ENCODE measurements around the gene FAM228B.
A peak's percentile ranks its signal among the peaks of the same experiment; 100 is the strongest.

The FAM228B gene

DNA sequence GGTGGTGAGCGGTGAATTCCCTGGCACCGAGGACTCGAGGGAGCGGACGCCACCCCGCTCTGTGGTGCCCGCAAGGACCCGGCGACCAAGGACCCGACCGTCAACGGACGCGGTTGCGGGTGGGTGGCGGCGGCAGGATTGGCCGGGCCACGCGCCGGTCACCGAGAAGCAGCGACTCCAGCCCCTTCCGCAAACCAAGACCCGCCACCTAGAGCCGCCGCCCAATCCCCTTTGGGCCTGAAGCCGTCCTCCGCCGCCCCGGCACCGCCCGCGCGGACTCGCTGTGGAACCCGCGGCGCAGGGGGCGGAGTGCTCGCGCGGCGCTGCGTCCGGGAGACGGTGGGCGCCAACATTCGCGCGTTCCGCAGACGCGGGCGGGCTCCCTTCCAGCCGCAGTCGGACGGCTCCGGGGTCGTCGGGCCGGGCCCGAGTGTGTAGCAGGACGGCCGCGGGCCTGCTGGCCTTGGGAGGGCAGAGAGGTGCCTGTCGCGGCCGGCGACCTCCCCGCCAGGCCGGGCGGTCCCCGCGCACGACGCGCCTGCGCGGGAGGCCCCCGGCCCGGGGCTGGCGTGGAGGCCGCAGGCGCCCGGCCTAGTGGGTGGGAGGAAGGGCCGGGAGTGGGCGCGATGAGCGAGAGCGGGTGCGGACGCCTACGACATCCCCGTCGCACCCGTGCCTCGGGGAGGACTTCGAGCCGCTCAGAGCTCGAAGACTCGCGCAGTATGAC, at the start of gene FAM228B, which contains the start of gene PFN4:
FAM228B (plus strand) TSS at position 275 of the 727 bp plus-strand sequence. CDS start 893 bp downstream, outside the sequence.
PFN4 (minus strand) TSS at position 140 of the 727 bp plus-strand sequence. CDS start 799 bp downstream, outside the sequence.
- H3K9me3 ChIP-seq (ENCODE audit: control insufficient read depth in 5 of 5, low read length in 5 of 5), result no peaks in the 10 kb centered on the region
- H3K27me3 ChIP-seq (ENCODE audit: control insufficient read depth in 5 of 5, insufficient read depth in 4 of 5, low read length in 5 of 5), result no peaks in the 10 kb centered on the region
- H3K4me1 ChIP-seq (ENCODE audit: control insufficient read depth in 5 of 5, insufficient read depth in 5 of 5, low read length in 5 of 5), result peaks cover 0 to 26% (median 16%) of the 10 kb centered on the region in 5 donors
- peak within 1 kb of the TSS; percentile 88 for H3K27ac ChIP-seq (ENCODE audit: low read depth, low read length)
- H3K36me3 ChIP-seq (ENCODE audit: control insufficient read depth in 5 of 5, insufficient read depth in 5 of 5, low read length in 5 of 5), result peaks cover 0 to 4% (median 0%) of the 10 kb centered on the region in 5 donors
- peak within 1 kb of the TSS; percentile 80 to 97 (median 89) for H3K9ac ChIP-seq (ENCODE audit: low read length in 5 of 5)
- H3K4me3 ChIP-seq (ENCODE audit: low read depth in 1 of 5, low read length in 5 of 5), result peak within 1 kb of the TSS; percentile 70 to 94 (median 87)

DNA sequence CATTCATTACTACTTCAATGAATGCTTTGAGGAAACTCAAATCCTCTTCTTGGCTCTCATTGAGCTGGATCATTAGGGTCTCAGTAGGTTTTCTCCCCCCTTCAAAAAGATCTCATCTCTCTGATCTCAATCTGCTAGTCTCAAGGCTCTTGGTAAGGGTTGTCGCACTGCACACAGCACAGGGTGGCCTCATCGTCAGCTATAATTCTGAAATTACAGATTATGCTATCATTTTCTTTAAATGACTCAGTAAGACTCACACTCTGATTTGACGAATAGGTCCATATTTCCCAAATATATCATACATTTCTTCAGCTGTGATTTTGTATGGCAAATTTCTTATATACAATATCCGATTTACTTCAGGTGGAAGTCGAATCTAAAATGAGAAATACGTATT, 49.5 kb upstream of the FAM228B start:
- no peak overlapping the region for H3K9ac ChIP-seq (ENCODE audit: low read length in 5 of 5)
- no peaks in the 10 kb centered on the region for H3K9me3 ChIP-seq (ENCODE audit: control insufficient read depth in 5 of 5, low read length in 5 of 5)
- H3K27ac ChIP-seq (ENCODE audit: low read depth, low read length), result no peak overlapping the region
- peaks cover 6 to 43% (median 29%) of the 10 kb centered on the region in 5 donors for H3K36me3 ChIP-seq (ENCODE audit: control insufficient read depth in 5 of 5, insufficient read depth in 5 of 5, low read length in 5 of 5)
- H3K4me3 ChIP-seq (ENCODE audit: low read depth in 1 of 5, low read length in 5 of 5), result no peak overlapping the region
- H3K27me3 ChIP-seq (ENCODE audit: control insufficient read depth in 5 of 5, insufficient read depth in 4 of 5, low read length in 5 of 5), result no peaks in the 10 kb centered on the region
- peaks cover 0 to 24% (median 20%) of the 10 kb centered on the region in 5 donors for H3K4me1 ChIP-seq (ENCODE audit: control insufficient read depth in 5 of 5, insufficient read depth in 5 of 5, low read length in 5 of 5)

DNA sequence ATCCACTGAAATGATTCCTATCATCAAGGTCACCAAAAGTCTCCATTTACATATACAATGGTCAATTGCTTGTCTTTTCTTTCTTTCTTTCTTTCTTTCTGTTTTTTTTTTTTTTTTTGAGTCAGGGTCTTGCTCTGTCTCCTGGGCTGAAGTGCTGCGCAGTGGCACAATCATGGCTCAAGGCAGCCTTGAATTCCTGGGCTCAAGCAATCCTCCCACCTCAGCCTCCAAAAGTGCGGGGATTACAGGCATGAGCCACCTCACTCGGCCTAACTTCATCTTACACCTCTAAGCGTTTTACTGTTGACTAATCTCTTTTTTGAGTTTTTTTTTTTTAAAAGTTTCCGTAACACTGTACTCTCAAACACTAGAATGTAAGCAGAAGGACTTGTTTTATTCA, 48.0 kb upstream of the FAM228B start:
- Histone ChIP-seq H3K36me3 (ENCODE audit: control insufficient read depth in 5 of 5, insufficient read depth in 5 of 5, low read length in 5 of 5) (peaks cover 6 to 42% (median 27%) of the 10 kb centered on the region in 5 donors), H3K27ac (ENCODE audit: low read depth, low read length) (peak overlapping the region; percentile 85), H3K4me1 (ENCODE audit: control insufficient read depth in 5 of 5, insufficient read depth in 5 of 5, low read length in 5 of 5) (peaks cover 0 to 24% (median 20%) of the 10 kb centered on the region in 5 donors), H3K4me3 (ENCODE audit: low read depth in 1 of 5, low read length in 5 of 5) (peak overlapping the region; percentile 84 to 100 (median 96)), H3K27me3 (ENCODE audit: control insufficient read depth in 5 of 5, insufficient read depth in 4 of 5, low read length in 5 of 5) (no peaks in the 10 kb centered on the region), H3K9ac (ENCODE audit: low read length in 5 of 5) (peak overlapping the region in 3 of 5 donors; percentile 74 to 92 (median 77)), H3K9me3 (ENCODE audit: control insufficient read depth in 5 of 5, low read length in 5 of 5) (no peaks in the 10 kb centered on the region)

DNA sequence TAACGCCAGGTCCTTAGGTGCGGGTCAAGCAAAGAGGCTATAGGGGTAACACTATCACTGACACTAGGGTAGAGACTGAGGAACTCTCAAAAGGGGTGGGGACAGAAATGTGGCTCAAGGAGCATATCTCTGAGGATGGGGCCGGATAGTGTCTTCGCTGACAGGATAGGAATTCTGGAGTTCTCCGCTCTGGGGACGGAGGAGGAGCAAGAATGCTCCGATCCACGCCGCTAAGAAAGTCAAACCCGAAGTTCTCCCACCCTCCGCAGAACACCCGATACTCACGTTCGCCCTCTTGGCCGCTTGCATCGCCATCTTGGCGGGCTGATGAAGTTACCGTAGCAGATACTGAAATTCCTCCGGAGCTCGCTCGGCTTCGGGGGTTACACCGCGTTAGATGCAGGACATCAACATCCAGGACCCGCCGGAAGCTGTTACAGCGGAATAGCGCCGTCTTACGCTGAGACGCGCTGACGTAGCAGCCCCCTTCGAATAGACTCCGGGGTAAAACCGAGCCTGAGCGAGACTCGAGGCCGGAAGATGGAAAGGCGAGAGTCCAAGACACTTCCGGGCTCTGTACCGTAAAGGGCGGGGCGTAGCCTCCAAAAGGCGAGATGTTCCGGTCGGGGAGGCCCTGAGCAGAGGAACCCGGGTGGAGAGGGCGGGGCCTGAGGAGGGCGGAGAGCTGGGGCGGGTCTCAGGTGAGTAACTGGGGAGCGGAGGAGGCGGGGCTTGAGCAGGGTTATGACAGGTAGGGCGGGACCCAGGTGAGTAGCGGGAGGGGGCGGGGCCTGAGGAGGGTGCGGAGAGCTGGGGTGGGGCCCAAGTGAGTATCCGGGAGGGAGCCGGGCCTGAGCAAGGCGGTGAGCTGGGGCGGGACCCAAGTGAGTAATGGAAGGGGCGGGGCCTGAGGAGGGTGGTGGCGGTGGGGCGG, 47.1 kb upstream of the FAM228B start, which contains the start of gene SF3B6:
SF3B6 (minus strand) TSS at position 412 of the 934 bp plus-strand sequence; CDS start at position 315, 97 bp downstream.
- H3K4me3 ChIP-seq (ENCODE audit: low read depth in 1 of 5, low read length in 5 of 5), result peak within 1 kb of the TSS; percentile 84 to 100 (median 96)
- H3K9ac ChIP-seq (ENCODE audit: low read length in 5 of 5), result peak within 1 kb of the TSS; percentile 22 to 92 (median 86)
- H3K4me1 ChIP-seq (ENCODE audit: control insufficient read depth in 5 of 5, insufficient read depth in 5 of 5, low read length in 5 of 5), result peaks cover 0 to 24% (median 20%) of the 10 kb centered on the region in 5 donors
- no peaks in the 10 kb centered on the region for H3K27me3 ChIP-seq (ENCODE audit: control insufficient read depth in 5 of 5, insufficient read depth in 4 of 5, low read length in 5 of 5)
- H3K36me3 ChIP-seq (ENCODE audit: control insufficient read depth in 5 of 5, insufficient read depth in 5 of 5, low read length in 5 of 5), result peaks cover 6 to 47% (median 32%) of the 10 kb centered on the region in 5 donors
- H3K27ac ChIP-seq (ENCODE audit: low read depth, low read length), result peak within 1 kb of the TSS; percentile 85
- no peaks in the 10 kb centered on the region for H3K9me3 ChIP-seq (ENCODE audit: control insufficient read depth in 5 of 5, low read length in 5 of 5)

DNA sequence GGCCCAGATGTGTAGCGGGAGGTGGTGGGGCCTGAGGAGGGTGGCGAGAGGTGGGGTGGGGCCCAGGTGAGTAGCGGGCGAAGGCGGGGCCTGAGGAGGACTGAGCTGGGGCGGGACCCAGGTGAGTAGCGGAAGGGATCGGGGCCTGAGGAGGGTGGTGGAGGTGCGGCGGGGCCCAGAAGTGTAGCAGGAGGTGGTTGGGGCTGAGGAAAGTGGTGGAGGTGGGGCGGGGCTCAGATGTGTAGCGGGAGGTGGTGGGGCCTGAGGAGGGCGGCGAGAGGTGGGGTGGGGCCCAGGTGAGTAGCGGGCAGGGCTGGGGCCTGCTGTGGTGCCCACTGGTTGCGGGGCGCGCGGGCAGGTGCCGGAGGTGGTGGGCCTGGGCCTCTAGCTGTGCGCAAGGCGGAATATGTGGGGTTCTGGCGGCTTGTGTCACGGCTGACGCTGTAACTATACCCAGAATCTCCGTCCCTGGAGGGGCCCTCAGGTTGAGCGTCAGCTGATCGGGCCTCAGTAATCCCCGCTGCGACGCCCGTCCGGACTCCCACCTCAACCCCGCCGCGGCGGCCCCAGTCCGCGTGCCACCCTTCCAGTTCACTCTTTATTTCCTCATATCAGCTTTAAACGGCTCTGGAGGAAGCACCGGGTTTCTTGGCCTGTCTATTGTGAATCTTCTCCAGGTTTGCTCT, 46.3 kb upstream of the FAM228B start:
- H3K36me3 ChIP-seq (ENCODE audit: control insufficient read depth in 5 of 5, insufficient read depth in 5 of 5, low read length in 5 of 5), result peaks cover 6 to 47% (median 33%) of the 10 kb centered on the region in 5 donors
- H3K9ac ChIP-seq (ENCODE audit: low read length in 5 of 5), result peak overlapping the region; percentile 1 to 86 (median 75)
- peaks cover 0 to 24% (median 20%) of the 10 kb centered on the region in 5 donors for H3K4me1 ChIP-seq (ENCODE audit: control insufficient read depth in 5 of 5, insufficient read depth in 5 of 5, low read length in 5 of 5)
- H3K9me3 ChIP-seq (ENCODE audit: control insufficient read depth in 5 of 5, low read length in 5 of 5), result no peaks in the 10 kb centered on the region
- H3K27ac ChIP-seq (ENCODE audit: low read depth, low read length), result peak overlapping the region; percentile 85
- peak overlapping the region; percentile 70 to 98 (median 85) for H3K4me3 ChIP-seq (ENCODE audit: low read depth in 1 of 5, low read length in 5 of 5)
- H3K27me3 ChIP-seq (ENCODE audit: control insufficient read depth in 5 of 5, insufficient read depth in 4 of 5, low read length in 5 of 5), result no peaks in the 10 kb centered on the region

- Histone ChIP-seq H3K27ac (ENCODE audit: low read depth, low read length) (peak overlapping the region; percentile 85), H3K9ac (ENCODE audit: low read length in 5 of 5) (peak overlapping the region; percentile 1 to 86 (median 75)), H3K4me1 (ENCODE audit: control insufficient read depth in 5 of 5, insufficient read depth in 5 of 5, low read length in 5 of 5) (peaks cover 0 to 24% (median 20%) of the 10 kb centered on the region in 5 donors), H3K9me3 (ENCODE audit: control insufficient read depth in 5 of 5, low read length in 5 of 5) (no peaks in the 10 kb centered on the region), H3K36me3 (ENCODE audit: control insufficient read depth in 5 of 5, insufficient read depth in 5 of 5, low read length in 5 of 5) (peaks cover 6 to 47% (median 30%) of the 10 kb centered on the region in 5 donors), H3K27me3 (ENCODE audit: control insufficient read depth in 5 of 5, insufficient read depth in 4 of 5, low read length in 5 of 5) (no peaks in the 10 kb centered on the region), H3K4me3 (ENCODE audit: low read depth in 1 of 5, low read length in 5 of 5) (peak overlapping the region; percentile 70 to 98 (median 85))
Measured at GRCh38 chr2:24077535-24077877, 45.8 kb upstream of the FAM228B start.

DNA sequence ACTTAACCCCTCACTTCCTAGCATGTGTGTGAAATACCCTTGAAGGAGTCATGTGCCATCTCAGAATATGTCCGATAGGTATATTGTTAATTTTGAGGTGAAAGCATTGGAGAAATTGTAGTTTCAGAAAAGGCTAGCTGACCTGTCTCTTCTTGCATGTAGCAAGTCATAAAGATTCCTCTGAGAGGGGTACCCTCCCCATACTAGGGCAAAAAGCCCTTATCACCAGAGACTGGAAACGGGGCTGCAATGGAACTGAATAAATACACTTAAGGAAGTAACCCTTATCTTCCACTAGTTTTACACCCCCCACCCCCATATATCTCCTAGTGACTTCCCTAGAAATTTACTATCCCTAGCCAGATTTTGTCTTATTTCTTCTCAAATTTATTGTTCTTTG, 45.4 kb upstream of the FAM228B start:
- Histone ChIP-seq H3K4me1 (ENCODE audit: control insufficient read depth in 5 of 5, insufficient read depth in 5 of 5, low read length in 5 of 5) (peaks cover 0 to 26% (median 20%) of the 10 kb centered on the region in 5 donors), H3K9me3 (ENCODE audit: control insufficient read depth in 5 of 5, low read length in 5 of 5) (no peaks in the 10 kb centered on the region), H3K27ac (ENCODE audit: low read depth, low read length) (peak overlapping the region; percentile 85), H3K27me3 (ENCODE audit: control insufficient read depth in 5 of 5, insufficient read depth in 4 of 5, low read length in 5 of 5) (no peaks in the 10 kb centered on the region), H3K4me3 (ENCODE audit: low read depth in 1 of 5, low read length in 5 of 5) (peak overlapping the region; percentile 70 to 98 (median 85)), H3K36me3 (ENCODE audit: control insufficient read depth in 5 of 5, insufficient read depth in 5 of 5, low read length in 5 of 5) (peaks cover 5 to 47% (median 30%) of the 10 kb centered on the region in 5 donors), H3K9ac (ENCODE audit: low read length in 5 of 5) (peak overlapping the region; percentile 1 to 86 (median 75))

DNA sequence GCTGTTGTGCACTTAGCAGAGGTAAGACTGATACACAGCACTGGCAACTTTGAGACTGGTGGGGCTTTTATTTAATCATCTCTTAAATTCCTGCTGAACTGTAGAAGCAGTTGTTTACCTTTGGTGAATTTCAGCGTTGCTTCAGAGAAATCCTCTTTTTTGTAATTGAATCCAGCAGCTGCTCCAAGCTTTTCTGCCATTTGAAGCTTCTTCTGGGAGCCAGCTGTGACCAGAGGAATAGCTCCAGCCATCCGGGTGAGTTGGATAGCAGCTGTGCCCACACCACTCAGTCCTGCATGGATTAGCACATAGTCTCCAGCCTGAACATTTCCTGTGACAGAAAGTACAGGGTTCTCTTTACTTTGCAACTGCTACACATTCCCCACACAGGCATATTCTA, 42.6 kb upstream of the FAM228B start:
- Histone ChIP-seq H3K9ac (ENCODE audit: low read length in 5 of 5) (no peak overlapping the region), H3K27me3 (ENCODE audit: control insufficient read depth in 5 of 5, insufficient read depth in 4 of 5, low read length in 5 of 5) (no peaks in the 10 kb centered on the region), H3K36me3 (ENCODE audit: control insufficient read depth in 5 of 5, insufficient read depth in 5 of 5, low read length in 5 of 5) (peaks cover 0 to 39% (median 28%) of the 10 kb centered on the region in 5 donors), H3K9me3 (ENCODE audit: control insufficient read depth in 5 of 5, low read length in 5 of 5) (no peaks in the 10 kb centered on the region), H3K27ac (ENCODE audit: low read depth, low read length) (no peak overlapping the region), H3K4me3 (ENCODE audit: low read depth in 1 of 5, low read length in 5 of 5) (no peak overlapping the region), H3K4me1 (ENCODE audit: control insufficient read depth in 5 of 5, insufficient read depth in 5 of 5, low read length in 5 of 5) (peaks cover 7 to 43% (median 33%) of the 10 kb centered on the region in 5 donors)
